Measurements from ENCODE around the gene ACMSD. TPM values are rescaled to one million over a fixed set of nuclear protein-coding genes. Genes with fewer than 3 reads are reported as not detected.
"Not testable (repeated sequence)": the region's sequence is repeated elsewhere in the genome, so short reads cannot be mapped to it uniquely, and the experiment has no call there.

Gene ACMSD
- total RNA-seq, 2 experiments from 2014 or later, result not detected

DNA sequence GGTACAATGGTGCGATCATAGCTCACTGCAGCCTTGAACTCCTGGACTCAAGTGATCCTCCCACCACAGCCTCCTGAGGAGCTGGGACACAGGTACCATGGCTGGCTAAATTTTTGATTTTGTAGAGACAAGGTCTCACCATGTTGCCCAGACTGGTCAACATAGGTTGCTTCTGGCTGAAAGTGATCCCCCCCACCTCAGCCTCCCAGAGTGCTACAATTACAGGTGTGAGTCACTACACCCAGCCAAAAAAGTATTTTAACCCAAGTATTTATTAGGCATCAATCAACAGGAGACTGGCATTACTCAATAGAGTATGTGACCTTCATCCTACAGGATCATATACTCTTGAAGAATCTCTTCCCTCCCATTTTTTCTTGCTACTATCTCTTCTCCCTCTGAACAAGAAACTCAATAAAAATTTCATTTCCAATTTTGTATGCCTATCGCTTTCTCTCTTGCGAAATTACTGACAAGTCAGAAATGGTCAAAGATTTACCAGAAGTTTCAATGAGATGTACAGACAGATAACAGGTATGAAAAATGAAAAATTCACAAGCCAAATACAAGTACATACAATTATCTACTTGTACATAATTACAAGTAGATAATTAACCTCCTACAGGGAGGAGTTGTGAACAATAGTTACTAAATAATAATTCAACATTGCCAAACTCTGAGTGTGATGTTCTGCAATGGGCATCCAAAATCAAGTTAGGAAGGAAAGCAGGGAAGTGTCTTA, 45.3 kb downstream of the ACMSD start:
- ChIA-PET CTCF (interaction anchor here (0.9 kb wide), 1 partner anchor 433 kb away, joined by 4 read pairs; no protein-coding TSS in a partner anchor), POLR2A (no interaction called here)
- intact Hi-C loops (cut with DNase I, micrococcal nuclease), result no loop called here
- Mint-ChIP-seq H3K4me1 (no peaks in the 10 kb centered on the region), H3K36me3 (ENCODE audit: low read depth) (no peaks in the 10 kb centered on the region), H3K9me3 (ENCODE audit: low read depth) (peaks cover 7% of the 10 kb centered on the region), H3K27ac (no peak overlapping the region), H3K4me3 (no peak overlapping the region), H3K27me3 (no peaks in the 10 kb centered on the region)
- DNase-seq (no peak), ATAC-seq (no peak)

DNA sequence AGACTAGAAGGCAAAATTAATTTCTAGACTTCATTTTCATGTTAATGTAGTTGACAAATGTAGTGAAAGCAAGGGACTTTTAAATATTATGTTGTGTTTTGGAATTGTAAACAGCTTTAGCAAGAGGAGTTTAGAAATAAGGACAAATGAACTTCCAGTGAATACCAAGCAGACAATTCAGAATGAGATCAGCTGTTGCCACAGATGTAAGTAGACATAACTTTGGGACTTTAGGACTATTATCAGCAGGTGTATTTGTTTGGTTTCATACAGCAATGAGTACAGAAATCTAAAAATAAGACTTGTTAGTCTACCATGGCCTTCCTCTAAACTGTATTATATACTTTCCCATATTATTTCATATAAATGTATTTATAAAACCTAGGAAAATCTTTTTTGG, 46.0 kb downstream of the ACMSD start:
- CTCF ChIA-PET, result interaction anchor here (0.6 to 0.9 kb wide), 2 partner anchors 433 to 1040 kb away, joined by 3 to 4 read pairs; no protein-coding TSS in a partner anchor
- intact Hi-C loops (cut with DNase I, micrococcal nuclease), result no loop called here
- peaks cover 2% of the 10 kb centered on the region for H3K9me3 Mint-ChIP-seq (ENCODE audit: low read depth)
- H3K4me3 Mint-ChIP-seq, result no peak overlapping the region
- no peaks in the 10 kb centered on the region for H3K36me3 Mint-ChIP-seq (ENCODE audit: low read depth)
- POLR2A ChIA-PET, result no interaction called here
- no peaks in the 10 kb centered on the region for H3K27me3 Mint-ChIP-seq
- no peak overlapping the region for H3K27ac Mint-ChIP-seq
- no peak for ATAC-seq
- DNase-seq, result no peak
- no peaks in the 10 kb centered on the region for H3K4me1 Mint-ChIP-seq

DNA sequence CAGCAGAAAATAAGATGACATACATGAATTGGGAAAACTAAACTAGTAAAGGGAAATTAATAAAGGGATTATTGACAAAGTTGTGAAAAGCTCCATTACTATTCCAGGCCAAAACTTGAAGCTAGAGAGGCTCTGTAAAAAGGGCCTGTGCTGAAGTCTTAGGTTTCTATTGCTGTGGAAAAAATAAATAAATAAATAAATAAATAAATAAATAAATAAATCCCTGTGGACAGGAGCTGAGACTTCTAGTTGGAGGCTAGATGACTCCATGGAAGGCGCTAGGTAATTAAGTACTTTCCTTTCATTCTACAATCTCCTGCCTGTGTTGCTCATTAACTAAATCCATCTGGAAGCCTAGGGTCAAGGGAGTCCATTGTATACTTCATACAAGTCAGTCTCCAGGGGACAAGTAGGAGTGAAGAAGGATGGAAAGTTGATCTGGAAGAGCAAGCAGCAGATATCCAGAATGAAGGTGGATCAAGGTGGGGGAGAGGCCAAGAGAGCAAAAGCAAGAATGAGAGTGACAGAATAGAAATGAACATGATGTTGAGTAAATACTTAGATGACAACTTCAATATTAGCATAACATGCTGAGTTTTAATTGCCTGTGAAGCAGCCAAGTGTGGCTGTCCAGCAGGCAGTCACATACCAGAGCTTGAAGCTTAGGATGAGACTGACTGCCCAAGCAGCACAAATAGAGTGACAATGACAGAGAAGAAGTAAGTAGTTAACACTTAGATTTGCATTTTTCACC, 54.0 kb downstream of the ACMSD start:
- ChIA-PET CTCF (interaction anchor here (1.1 kb wide), 1 partner anchor 191 kb away, joined by 3 read pairs; no protein-coding TSS in a partner anchor), POLR2A (interaction anchor here (0.5 to 0.6 kb wide), 2 partner anchors 36 to 1462 kb away, joined by 3 to 11 read pairs; no protein-coding TSS in a partner anchor)
- Mint-ChIP-seq H3K27ac (no peak overlapping the region), H3K27me3 (no peaks in the 10 kb centered on the region), H3K36me3 (ENCODE audit: low read depth) (no peaks in the 10 kb centered on the region), H3K4me3 (no peak overlapping the region), H3K9me3 (ENCODE audit: low read depth) (no peaks in the 10 kb centered on the region), H3K4me1 (no peaks in the 10 kb centered on the region)
- intact Hi-C loops (cut with DNase I, micrococcal nuclease), result loop anchor here in 1 of 2 experiments (10.0 kb wide), 1 partner anchor 778 kb away; no protein-coding TSS in a partner anchor
- DNase-seq (no peak), ATAC-seq (no peak)

DNA sequence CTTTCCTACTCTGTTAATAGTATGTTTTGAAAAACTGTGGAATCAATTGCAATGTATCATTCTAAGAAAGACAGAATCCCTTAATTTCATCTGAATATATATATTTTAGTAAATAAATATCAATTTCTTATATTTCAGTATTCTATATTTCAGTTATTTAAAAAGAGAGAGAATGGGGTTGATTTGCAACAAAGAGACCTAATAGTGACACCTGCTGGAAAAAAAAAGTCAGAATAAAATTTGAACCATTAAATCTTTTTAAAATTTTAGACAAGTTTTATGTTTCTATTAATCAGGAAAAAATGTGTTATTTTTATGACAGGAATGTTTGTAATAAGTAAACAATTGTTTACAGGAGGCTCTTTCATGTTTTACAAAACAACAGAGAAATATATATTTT, 59.5 kb downstream of the ACMSD start:
- ATAC-seq, result no peak

DNA sequence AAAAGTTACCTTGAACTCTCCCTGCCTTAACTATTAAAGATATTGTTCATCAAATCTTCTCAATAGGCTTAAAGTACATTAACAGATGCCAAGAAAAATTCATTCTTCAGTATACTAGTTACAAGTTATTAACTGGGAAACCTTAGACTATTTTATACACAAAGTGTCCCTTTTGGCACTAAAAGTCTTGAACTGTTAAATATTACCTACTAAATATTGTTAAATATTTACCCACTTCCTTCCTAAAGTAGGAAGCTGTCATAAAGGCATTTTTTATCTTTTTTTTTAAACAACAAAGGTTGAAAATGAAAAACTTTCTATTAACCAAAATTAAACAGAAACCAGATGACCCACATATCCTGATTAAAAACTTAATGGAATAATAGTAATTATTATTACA, 60.8 kb downstream of the ACMSD start:
- DNase-seq (no peak), ATAC-seq (no peak)
- H3K27ac Mint-ChIP-seq, result no peak overlapping the region
- intact Hi-C loops (cut with DNase I, micrococcal nuclease), result loop anchor here (2.0 to 10.0 kb wide), 5 partner anchors 117 to 1012 kb away; no protein-coding TSS in a partner anchor
- POLR2A ChIA-PET, result no interaction called here
- no peaks in the 10 kb centered on the region for H3K4me1 Mint-ChIP-seq
- H3K27me3 Mint-ChIP-seq, result peaks cover 2% of the 10 kb centered on the region
- no peak overlapping the region for H3K4me3 Mint-ChIP-seq
- no peaks in the 10 kb centered on the region for H3K36me3 Mint-ChIP-seq (ENCODE audit: low read depth)
- CTCF ChIA-PET, result no interaction called here
- no peaks in the 10 kb centered on the region for H3K9me3 Mint-ChIP-seq (ENCODE audit: low read depth)

More for the DNA sequence above, 59.5 kb downstream of the ACMSD start:
- no peaks in the 10 kb centered on the region for H3K9me3 Mint-ChIP-seq (ENCODE audit: low read depth)
- no peak overlapping the region for H3K27ac Mint-ChIP-seq
- ChIA-PET POLR2A (interaction anchor here (0.6 kb wide), 1 partner anchor 770 kb away, joined by 4 read pairs; no protein-coding TSS in a partner anchor), CTCF (interaction anchor here (0.7 to 0.9 kb wide), 6 partner anchors 21 to 641 kb away, joined by 3 to 4 read pairs (median 3); no protein-coding TSS in a partner anchor)
- no peaks in the 10 kb centered on the region for H3K27me3 Mint-ChIP-seq
- no peak for DNase-seq
- H3K36me3 Mint-ChIP-seq (ENCODE audit: low read depth), result no peaks in the 10 kb centered on the region
- no peaks in the 10 kb centered on the region for H3K4me1 Mint-ChIP-seq
- no peak overlapping the region for H3K4me3 Mint-ChIP-seq
- intact Hi-C loops (cut with DNase I, micrococcal nuclease), result loop anchor here (1.0 to 10.0 kb wide), 7 partner anchors 116 to 1011 kb away; no protein-coding TSS in a partner anchor

DNA sequence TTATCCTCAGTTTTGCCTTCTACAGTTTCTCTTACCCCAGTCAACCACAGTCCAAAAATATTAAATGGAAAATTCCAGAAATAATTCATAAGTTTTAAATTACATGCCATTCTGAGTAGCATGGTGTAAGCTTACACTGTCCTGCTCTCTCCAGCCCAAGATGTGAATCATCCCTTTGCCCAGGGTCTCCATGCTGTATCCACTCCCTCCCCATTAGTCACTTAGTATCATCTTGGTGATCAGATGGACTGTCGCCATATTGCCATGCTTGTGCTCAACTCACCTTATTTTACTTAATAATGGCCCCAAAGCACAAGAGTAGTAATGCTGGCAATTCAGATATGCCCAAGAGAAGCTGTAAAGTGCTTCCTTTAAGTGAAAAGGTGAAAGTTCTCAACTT, 61.7 kb downstream of the ACMSD start:
- Mint-ChIP-seq H3K36me3 (ENCODE audit: low read depth) (no peaks in the 10 kb centered on the region), H3K27me3 (peaks cover 2% of the 10 kb centered on the region), H3K4me1 (no peaks in the 10 kb centered on the region), H3K9me3 (ENCODE audit: low read depth) (no peaks in the 10 kb centered on the region), H3K27ac (no peak overlapping the region), H3K4me3 (no peak overlapping the region)
- ChIA-PET POLR2A (no interaction called here), CTCF (no interaction called here)
- intact Hi-C loops (cut with DNase I, micrococcal nuclease), result no loop called here
- ATAC-seq, result no peak
- DNase-seq, result no peak

DNA sequence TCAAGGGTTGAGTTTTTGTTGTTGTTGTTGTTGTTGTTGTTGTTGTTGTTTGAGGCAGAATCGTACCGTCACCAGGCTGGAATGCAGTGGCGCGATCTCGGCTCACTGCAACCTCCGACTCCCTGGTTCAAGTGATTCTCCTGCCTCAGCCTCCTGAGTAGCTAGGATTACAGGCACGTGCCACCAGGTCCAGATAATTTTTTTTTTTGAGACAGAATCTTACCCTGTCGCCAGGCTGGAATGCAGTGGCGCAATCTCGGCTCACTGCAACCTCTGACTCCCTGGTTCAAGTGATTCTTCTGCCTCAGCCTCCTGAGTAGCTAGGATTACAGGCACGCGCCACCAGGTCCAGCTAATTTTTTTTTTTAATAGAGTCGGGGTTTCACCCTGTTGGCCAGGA, 65.3 kb downstream of the ACMSD start:
- intact Hi-C loops (cut with DNase I, micrococcal nuclease); H3K36me3 Mint-ChIP-seq (ENCODE audit: low read depth); DNase-seq; ATAC-seq; H3K9me3 Mint-ChIP-seq (ENCODE audit: low read depth); H3K27me3 Mint-ChIP-seq; H3K4me3 Mint-ChIP-seq; POLR2A ChIA-PET; H3K4me1 Mint-ChIP-seq; H3K27ac Mint-ChIP-seq: not testable (repeated sequence)
- CTCF ChIA-PET, result interaction anchor here (0.8 kb wide), 1 partner anchor 10 kb away, joined by 3 read pairs; no protein-coding TSS in a partner anchor

DNA sequence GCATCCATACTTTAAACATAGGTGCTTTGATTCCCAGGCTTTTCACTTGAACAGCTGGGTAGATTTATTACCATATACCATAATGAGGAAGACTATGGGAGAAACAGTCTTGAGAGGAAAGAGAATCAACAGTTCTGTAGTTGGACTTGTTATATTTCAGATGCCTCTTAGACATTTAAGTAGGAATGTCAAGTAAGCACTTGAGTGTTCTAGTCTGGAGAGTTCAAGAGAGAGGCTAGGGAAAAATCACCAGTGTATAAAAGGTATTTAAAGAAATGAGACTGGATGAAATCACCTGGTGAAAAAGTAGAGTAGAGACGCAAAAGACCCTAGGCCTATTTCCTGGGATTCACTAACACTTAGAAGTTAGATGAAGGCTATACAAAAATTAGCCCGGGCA, 66.8 kb downstream of the ACMSD start:
- Mint-ChIP-seq H3K4me3 (no peak overlapping the region), H3K27ac (no peak overlapping the region), H3K4me1 (no peaks in the 10 kb centered on the region), H3K9me3 (ENCODE audit: low read depth) (peaks cover 10% of the 10 kb centered on the region), H3K27me3 (peaks cover 2% of the 10 kb centered on the region), H3K36me3 (ENCODE audit: low read depth) (no peaks in the 10 kb centered on the region)
- ATAC-seq (no peak), DNase-seq (no peak)
- ChIA-PET POLR2A (no interaction called here), CTCF (no interaction called here)
- intact Hi-C loops (cut with DNase I, micrococcal nuclease), result no loop called here

DNA sequence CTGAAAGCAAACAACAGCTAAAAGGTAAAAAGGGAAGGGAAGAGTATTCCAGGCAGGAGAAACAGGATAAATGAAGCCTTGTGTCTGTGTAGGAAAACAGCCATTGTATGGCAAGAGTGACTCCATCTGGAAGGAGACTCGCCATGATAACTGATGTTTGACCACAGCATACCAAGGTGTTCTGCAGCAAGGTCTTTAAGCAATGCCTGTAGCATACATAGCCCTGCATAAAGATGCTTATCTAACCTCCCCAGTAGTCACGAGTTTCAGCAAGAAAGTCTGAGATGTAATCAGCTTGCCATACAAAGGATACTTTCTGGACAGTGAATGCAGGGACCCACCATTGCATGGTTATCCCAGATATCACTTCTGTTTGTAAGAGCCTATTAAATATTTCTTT, 68.3 kb downstream of the ACMSD start:
- ChIA-PET CTCF (interaction anchor here (0.5 to 1.2 kb wide), 2 partner anchors 11 to 18 kb away, joined by 3 read pairs; no protein-coding TSS in a partner anchor), POLR2A (no interaction called here)
- Mint-ChIP-seq H3K4me1 (no peaks in the 10 kb centered on the region), H3K36me3 (ENCODE audit: low read depth) (no peaks in the 10 kb centered on the region), H3K27me3 (peaks cover 2% of the 10 kb centered on the region), H3K4me3 (no peak overlapping the region), H3K27ac (no peak overlapping the region), H3K9me3 (ENCODE audit: low read depth) (peaks cover 10% of the 10 kb centered on the region)
- intact Hi-C loops (cut with DNase I, micrococcal nuclease), result no loop called here
- DNase-seq (no peak), ATAC-seq (no peak)

DNA sequence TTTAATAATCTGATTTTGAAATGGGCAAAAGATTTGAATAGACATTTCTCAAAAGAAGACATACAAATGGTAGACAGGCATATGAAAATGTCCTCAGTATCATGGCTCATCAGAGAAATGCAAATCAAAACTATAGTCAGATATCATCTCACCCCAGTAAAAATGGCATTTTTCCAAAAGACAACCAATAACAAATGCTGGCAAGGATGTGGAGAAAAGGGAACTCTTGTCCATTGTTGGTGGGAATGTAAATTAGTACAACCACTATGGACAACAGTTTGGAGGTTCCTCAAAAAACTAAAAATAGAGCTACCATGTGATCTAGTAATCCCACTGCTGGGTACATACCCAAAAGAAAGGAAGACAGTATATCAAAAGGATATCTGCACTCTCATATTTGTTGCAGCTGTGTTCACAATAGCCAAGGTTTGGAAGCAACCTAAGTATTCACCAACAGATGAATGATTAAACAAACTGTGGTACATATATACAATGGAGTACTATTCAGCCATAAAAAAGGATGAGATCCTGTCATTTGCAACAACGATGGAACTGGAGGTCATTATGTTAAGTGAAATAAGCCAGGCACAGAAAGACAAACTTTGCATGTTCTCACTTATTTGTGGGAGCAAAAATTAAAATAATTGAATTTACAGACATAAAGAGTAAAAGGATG, 69.2 kb downstream of the ACMSD start:
- CTCF ChIA-PET, result interaction anchor here (0.6 to 1.2 kb wide), 2 partner anchors 19 to 213 kb away, joined by 3 read pairs; no protein-coding TSS in a partner anchor

DNA sequence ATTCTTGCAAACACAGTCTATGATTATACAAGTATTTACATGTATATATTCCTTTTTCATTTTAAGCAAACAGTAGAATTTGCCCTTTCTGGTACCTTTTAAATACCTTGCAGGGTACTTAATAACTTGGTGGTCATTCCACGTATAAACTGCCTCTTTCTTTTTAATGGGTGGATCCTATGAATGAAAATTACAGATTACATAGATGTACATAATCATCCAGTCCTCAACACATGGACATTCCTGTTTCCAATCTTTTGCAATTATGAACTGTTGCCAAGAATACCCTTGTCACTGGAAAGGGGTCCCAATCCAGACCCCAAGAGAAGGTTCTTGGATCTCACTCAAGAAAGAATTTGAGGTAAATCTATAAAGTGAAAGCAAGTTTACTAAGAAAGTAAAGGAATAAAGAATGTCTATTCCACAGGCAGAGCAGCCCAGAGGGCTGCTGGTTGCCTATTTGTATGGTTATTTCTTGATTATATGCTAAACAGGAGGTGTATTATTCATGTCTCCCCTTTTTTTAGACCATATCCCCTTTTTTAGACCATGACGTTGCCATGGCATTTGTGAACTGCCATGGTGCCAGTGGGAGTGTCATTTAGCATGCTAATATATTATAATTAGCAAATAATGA, 72.5 kb downstream of the ACMSD start:
- H3K9me3 Mint-ChIP-seq (ENCODE audit: low read depth), result peaks cover 10% of the 10 kb centered on the region
- no peak overlapping the region for H3K27ac Mint-ChIP-seq
- no peaks in the 10 kb centered on the region for H3K36me3 Mint-ChIP-seq (ENCODE audit: low read depth)
- no peak overlapping the region for H3K4me3 Mint-ChIP-seq
- CTCF ChIA-PET, result no interaction called here
- DNase-seq (no peak), ATAC-seq (no peak)
- POLR2A ChIA-PET, result no interaction called here
- intact Hi-C loops (cut with DNase I, micrococcal nuclease), result loop anchor here in 1 of 2 experiments (10.0 kb wide), 1 partner anchor 656 kb away; the partner anchor contains the start of gene MGAT5
- H3K4me1 Mint-ChIP-seq, result no peaks in the 10 kb centered on the region
- H3K27me3 Mint-ChIP-seq, result no peaks in the 10 kb centered on the region

More for the DNA sequence above, 69.2 kb downstream of the ACMSD start:
- H3K27me3 Mint-ChIP-seq; ATAC-seq; H3K4me3 Mint-ChIP-seq; H3K9me3 Mint-ChIP-seq (ENCODE audit: low read depth); H3K27ac Mint-ChIP-seq; POLR2A ChIA-PET; H3K36me3 Mint-ChIP-seq (ENCODE audit: low read depth); H3K4me1 Mint-ChIP-seq; intact Hi-C loops (cut with DNase I, micrococcal nuclease); DNase-seq: not testable (repeated sequence)

Measured in activated CD4-positive, alpha-beta T cell treated with anti-CD3 and anti-CD28 coated beads for 36 hours (primary cell).